ENCODE results near the gene NAALADL2. TPM values are rescaled to one million over a fixed set of nuclear protein-coding genes. Genes with fewer than 3 reads are reported as not detected.
"Not testable (repeated sequence)": the region's sequence is repeated elsewhere in the genome, so short reads cannot be mapped to it uniquely, and the experiment has no call there.

The NAALADL2 gene
- total RNA-seq, 1 donor from 2014 or later: not detected

GRCh38 chr3:175070946-175071345, 211.8 kb downstream of the NAALADL2 start:
- intact Hi-C loops (cut with micrococcal nuclease): no loop called here

GRCh38 chr3:175073219-175073905, 214.2 kb downstream of the NAALADL2 start:
- intact Hi-C loops (cut with micrococcal nuclease): no loop called here

GRCh38 chr3:175075269-175075668, 216.1 kb downstream of the NAALADL2 start:
- intact Hi-C loops (cut with micrococcal nuclease): no loop called here

- intact Hi-C loops (cut with micrococcal nuclease): no loop called here
Observed at GRCh38 chr3:175077216-175077615, 218.1 kb downstream of the NAALADL2 start.

GRCh38 chr3:175082631-175083030, 223.5 kb downstream of the NAALADL2 start:
- intact Hi-C loops (cut with micrococcal nuclease): loop anchor here (5.0 kb wide), 1 partner anchor 125 kb away; no protein-coding TSS in a partner anchor

GRCh38 chr3:175087128-175087527, 228.0 kb downstream of the NAALADL2 start:
- intact Hi-C loops (cut with micrococcal nuclease): not testable (repeated sequence)

GRCh38 chr3:175088766-175089380, 229.7 kb downstream of the NAALADL2 start:
- intact Hi-C loops (cut with micrococcal nuclease): no loop called here

GRCh38 chr3:175091426-175092114, 232.4 kb downstream of the NAALADL2 start:
- intact Hi-C loops (cut with micrococcal nuclease): no loop called here

- intact Hi-C loops (cut with micrococcal nuclease): no loop called here
Observed at GRCh38 chr3:175093748-175094147, 234.6 kb downstream of the NAALADL2 start.

- intact Hi-C loops (cut with micrococcal nuclease): no loop called here
Observed at GRCh38 chr3:175094344-175094743, 235.2 kb downstream of the NAALADL2 start.

- intact Hi-C loops (cut with micrococcal nuclease): no loop called here
Observed at GRCh38 chr3:175098644-175099043, 239.5 kb downstream of the NAALADL2 start.

- intact Hi-C loops (cut with micrococcal nuclease): no loop called here
Observed at GRCh38 chr3:175102161-175102560, 243.0 kb downstream of the NAALADL2 start.

- intact Hi-C loops (cut with micrococcal nuclease): no loop called here
Observed at GRCh38 chr3:175103298-175103697, 244.2 kb downstream of the NAALADL2 start.

GRCh38 chr3:175105066-175105465, 245.9 kb downstream of the NAALADL2 start:
- intact Hi-C loops (cut with micrococcal nuclease): no loop called here

- intact Hi-C loops (cut with micrococcal nuclease): no loop called here
Observed at GRCh38 chr3:175107231-175107630, 248.1 kb downstream of the NAALADL2 start.

GRCh38 chr3:175107995-175108394, 248.9 kb downstream of the NAALADL2 start:
- intact Hi-C loops (cut with micrococcal nuclease): no loop called here

GRCh38 chr3:175108613-175109151, 249.5 kb downstream of the NAALADL2 start:
- intact Hi-C loops (cut with micrococcal nuclease): no loop called here

- intact Hi-C loops (cut with micrococcal nuclease): no loop called here
Observed at GRCh38 chr3:175111036-175111435, 251.9 kb downstream of the NAALADL2 start.

- intact Hi-C loops (cut with micrococcal nuclease): no loop called here
Observed at GRCh38 chr3:175118382-175118941, 259.3 kb downstream of the NAALADL2 start.

- intact Hi-C loops (cut with micrococcal nuclease): no loop called here
Observed at GRCh38 chr3:175121225-175121624, 262.1 kb downstream of the NAALADL2 start.

GRCh38 chr3:175127075-175127662, 268.0 kb downstream of the NAALADL2 start:
- intact Hi-C loops (cut with micrococcal nuclease): no loop called here

Data from T-helper 2 cell treated with Interferon-gamma antibody and Interleukin-4, amounts not matched to agents 100 ng/mL and 5 ng/mL, for 36 hours (primary cell).